Measurements from ENCODE around the gene ILKAP. TPM values are rescaled to one million over a fixed set of nuclear protein-coding genes. Genes with fewer than 3 reads are reported as not detected.

The ILKAP gene
- total and polyA plus RNA-seq, 2 experiments from 2014 or later: 11.9 to 35.0 TPM

DNA sequence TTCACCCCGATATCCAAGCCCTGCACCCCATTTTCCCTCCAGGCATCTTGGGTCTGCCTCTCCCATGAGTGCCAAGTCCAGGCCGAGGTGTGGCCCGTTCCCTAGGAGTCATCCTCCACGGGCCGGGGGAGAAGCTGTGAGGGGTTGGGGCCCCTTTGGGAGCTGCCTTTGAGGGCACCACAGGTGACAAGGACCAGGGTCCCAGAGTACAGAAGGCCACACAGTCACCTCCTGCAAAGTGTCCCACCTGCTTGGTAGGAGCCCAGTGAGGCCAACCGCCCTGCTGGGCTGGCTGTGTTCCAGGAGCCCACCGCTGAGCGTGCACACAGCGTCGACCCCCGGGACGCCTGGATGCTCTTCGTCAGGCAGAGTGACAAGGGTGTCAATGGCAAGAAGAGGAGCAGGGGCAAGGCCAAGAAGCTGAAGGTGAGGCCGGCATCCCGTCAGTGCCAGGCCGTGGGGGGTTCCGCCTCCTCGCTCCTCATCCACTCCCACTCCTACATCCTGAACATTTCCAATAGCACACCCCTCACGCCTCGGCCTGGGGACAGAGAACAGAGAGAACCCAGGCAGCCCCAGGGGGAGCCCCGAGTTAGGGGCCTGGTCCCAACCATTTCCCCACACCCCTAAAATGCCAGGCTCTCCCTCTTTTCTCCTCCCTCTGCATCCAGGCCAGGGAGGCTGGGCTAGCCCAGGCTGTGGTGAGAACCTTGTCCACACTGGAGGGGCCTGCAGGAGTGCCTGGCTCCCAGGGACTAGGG lies 42.0 kb downstream of the ILKAP start:
- Histone ChIP-seq H3K27me3 (replicated peaks; ENCODE audit: insufficient read depth) (no peaks in the 10 kb centered on the region), H4K20me1 (ENCODE audit: insufficient read depth) (no peaks in the 10 kb centered on the region), H3K9me2 (ENCODE audit: insufficient read depth) (no peaks in the 10 kb centered on the region), H3K79me2 (ENCODE audit: insufficient read depth) (no peaks in the 10 kb centered on the region), H3K27ac (no peak overlapping the region), H3K36me3 (ENCODE audit: low read depth) (no peaks in the 10 kb centered on the region), H3K9me3 (ENCODE audit: low read depth) (no peaks in the 10 kb centered on the region), H3K4me3 (no peak overlapping the region), H3K4me2 (ENCODE audit: unreplicated experiment) (no peak overlapping the region), H2AFZ (no peak overlapping the region), H3K9ac (no peak overlapping the region), H3F3A (ENCODE audit: insufficient read depth) (no peaks in the 10 kb centered on the region), H3K4me1 (ENCODE audit: insufficient read depth) (no peaks in the 10 kb centered on the region)
- WGBS, 2 experiments (ENCODE audit: low coverage in 1 of 2, low lambda C conversion rate in 2 of 2, missing lambda C conversion rate in 2 of 2): 92% methylated on average over 21 of the region's 21 CpGs
- TF ChIP-seq EZH2 (IDR thresholded peaks at IDR 0.05; ENCODE audit: insufficient read depth, poor library complexity, severe bottlenecking) (no peak), EZH2phosphoT487 (IDR thresholded peaks at IDR 0.05; ENCODE audit: insufficient read depth, low read depth) (no peak)
- in situ Hi-C loops (cut with MboI): no loop called here
- no peak for DNase-seq

- WGBS, 2 experiments (ENCODE audit: low coverage in 1 of 2, low lambda C conversion rate in 2 of 2, missing lambda C conversion rate in 2 of 2): 84 to 86% methylated on average over 23 of the region's 23 CpGs
- no peaks in the 10 kb centered on the region for H3F3A ChIP-seq (ENCODE audit: insufficient read depth)
- DNase-seq: no peak
- no peak overlapping the region for H3K9ac ChIP-seq
- H4K20me1 ChIP-seq (ENCODE audit: insufficient read depth): no peaks in the 10 kb centered on the region
- H3K4me1 ChIP-seq (ENCODE audit: insufficient read depth): no peaks in the 10 kb centered on the region
- H3K9me2 ChIP-seq (ENCODE audit: insufficient read depth): no peaks in the 10 kb centered on the region
- H3K79me2 ChIP-seq (ENCODE audit: insufficient read depth): no peaks in the 10 kb centered on the region
- in situ Hi-C loops (cut with MboI): no loop called here
- no peak overlapping the region for H3K27ac ChIP-seq
- no peak overlapping the region for H3K4me3 ChIP-seq
- H3K9me3 ChIP-seq (ENCODE audit: low read depth): no peaks in the 10 kb centered on the region
- H3K27me3 ChIP-seq (replicated peaks; ENCODE audit: insufficient read depth): no peaks in the 10 kb centered on the region
- TF ChIP-seq EZH2phosphoT487 (IDR thresholded peaks at IDR 0.05; ENCODE audit: insufficient read depth, low read depth): no peak
- no peak overlapping the region for H3K4me2 ChIP-seq (ENCODE audit: unreplicated experiment)
- no peaks in the 10 kb centered on the region for H3K36me3 ChIP-seq (ENCODE audit: low read depth)
- no peak overlapping the region for H2AFZ ChIP-seq
Measured at GRCh38 chr2:238160206-238161129, 43.0 kb downstream of the ILKAP start.

GRCh38 chr2:238159661-238160205 lies 43.8 kb downstream of the ILKAP start:
- Histone ChIP-seq H3K4me1 (ENCODE audit: insufficient read depth) (no peaks in the 10 kb centered on the region), H3K27ac (no peak overlapping the region), H3K79me2 (ENCODE audit: insufficient read depth) (no peaks in the 10 kb centered on the region), H3K9ac (no peak overlapping the region), H3K4me3 (no peak overlapping the region; the same call in 1 of the 2 replicates), H3K36me3 (ENCODE audit: low read depth) (no peaks in the 10 kb centered on the region), H3K4me2 (ENCODE audit: unreplicated experiment) (no peak overlapping the region), H3K9me3 (ENCODE audit: low read depth) (no peaks in the 10 kb centered on the region), H3F3A (ENCODE audit: insufficient read depth) (no peaks in the 10 kb centered on the region), H2AFZ (no peak overlapping the region), H3K9me2 (ENCODE audit: insufficient read depth) (no peaks in the 10 kb centered on the region), H3K27me3 (replicated peaks; ENCODE audit: insufficient read depth) (no peaks in the 10 kb centered on the region), H4K20me1 (ENCODE audit: insufficient read depth) (no peaks in the 10 kb centered on the region)
- in situ Hi-C loops (cut with MboI): no loop called here
- 72 to 73% methylated on average over 10 of the region's 10 CpGs for WGBS, 2 experiments (ENCODE audit: low coverage in 1 of 2, low lambda C conversion rate in 2 of 2, missing lambda C conversion rate in 2 of 2)
- TF ChIP-seq EZH2phosphoT487 (IDR thresholded peaks at IDR 0.05; ENCODE audit: insufficient read depth, low read depth): no peak
- no peak for TF ChIP-seq EZH2 (IDR thresholded peaks at IDR 0.05; ENCODE audit: insufficient read depth, poor library complexity, severe bottlenecking)
- DNase-seq: no peak

DNA sequence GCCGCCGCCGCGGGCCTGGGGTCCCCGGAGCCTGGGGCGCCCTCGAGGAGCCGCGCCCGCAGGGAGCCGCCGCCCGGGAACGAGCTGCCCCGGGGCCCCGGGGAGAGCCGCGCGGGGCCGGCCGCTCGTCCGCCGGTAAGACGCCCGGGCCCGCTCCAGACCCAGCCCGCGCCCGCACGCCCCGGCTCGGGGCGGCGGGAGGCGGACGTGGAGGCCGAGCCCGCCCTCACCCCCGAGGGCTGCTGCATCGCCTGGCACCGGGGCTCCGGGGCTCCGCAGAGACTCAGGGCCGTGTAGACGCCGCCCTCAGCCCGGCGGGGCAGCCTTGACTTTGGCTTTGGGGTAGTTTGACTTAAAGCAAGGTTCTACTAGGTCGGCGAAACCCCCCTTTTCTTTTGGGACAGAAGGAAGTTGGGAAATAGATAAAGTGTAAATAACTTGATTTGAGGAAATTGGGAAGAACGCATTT lies 44.4 kb downstream of the ILKAP start:
- Histone ChIP-seq H2AFZ (peak overlapping the region; percentile 42; the same call in 1 of the 2 replicates), H3K36me3 (ENCODE audit: low read depth) (no peaks in the 10 kb centered on the region), H4K20me1 (ENCODE audit: insufficient read depth) (no peaks in the 10 kb centered on the region), H3K4me2 (ENCODE audit: unreplicated experiment) (peak overlapping the region; percentile 70), H3K4me3 (peak overlapping the region; percentile 62), H3K27ac (no peak overlapping the region), H3F3A (ENCODE audit: insufficient read depth) (no peaks in the 10 kb centered on the region), H3K4me1 (ENCODE audit: insufficient read depth) (no peaks in the 10 kb centered on the region), H3K9me3 (ENCODE audit: low read depth) (no peaks in the 10 kb centered on the region), H3K79me2 (ENCODE audit: insufficient read depth) (no peaks in the 10 kb centered on the region), H3K27me3 (replicated peaks; ENCODE audit: insufficient read depth) (no peaks in the 10 kb centered on the region), H3K9ac (peak overlapping the region; percentile 53; the same call in 1 of the 2 replicates), H3K9me2 (ENCODE audit: insufficient read depth) (no peaks in the 10 kb centered on the region)
- DNase-seq: peak; percentile 52
- 3 to 4% methylated on average over 31 to 34 of the region's 52 CpGs for WGBS, 2 experiments (ENCODE audit: low coverage in 1 of 2, low lambda C conversion rate in 2 of 2, missing lambda C conversion rate in 2 of 2)
- in situ Hi-C loops (cut with MboI): no loop called here
- TF ChIP-seq EZH2phosphoT487 (IDR thresholded peaks at IDR 0.05; ENCODE audit: insufficient read depth, low read depth) (no peak), EZH2 (IDR thresholded peaks at IDR 0.05; ENCODE audit: insufficient read depth, poor library complexity, severe bottlenecking) (no peak)

Data from GM23248 (cell line).